GM12872 (cell line): ENCODE measurements around the gene RHO.

Experiments used
- CTCF ChIP-seq: IDR thresholded peaks from 3 replicates; pipeline ENCODE4 v1.5.1; 2011; ENCODE audit warnings: low read depth, mild to moderate bottlenecking, low read length, moderate library complexity; ENCODE audit not compliant: insufficient read depth

Gene RHO

DNA sequence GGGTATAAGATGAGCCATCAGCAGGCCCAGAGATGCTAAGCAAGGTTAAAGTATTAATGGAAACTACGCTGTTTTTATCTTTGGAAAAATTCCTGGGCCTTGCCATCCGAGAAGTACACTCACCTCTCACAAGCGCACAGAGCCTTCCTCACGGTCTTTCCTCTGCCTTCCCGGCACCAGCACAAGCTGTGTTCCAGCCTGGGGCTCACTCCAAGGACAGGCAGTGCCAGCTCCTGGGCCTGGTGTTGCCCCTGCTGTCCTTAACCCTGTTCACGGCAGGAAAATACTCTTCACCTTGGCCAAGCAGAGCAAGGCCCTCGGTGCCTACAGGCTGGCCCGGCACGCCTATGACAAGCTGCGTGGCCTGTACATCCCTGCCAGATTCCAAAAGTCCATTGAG, 14.3 kb upstream of the RHO start:
- TF ChIP-seq CTCF: no peak

DNA sequence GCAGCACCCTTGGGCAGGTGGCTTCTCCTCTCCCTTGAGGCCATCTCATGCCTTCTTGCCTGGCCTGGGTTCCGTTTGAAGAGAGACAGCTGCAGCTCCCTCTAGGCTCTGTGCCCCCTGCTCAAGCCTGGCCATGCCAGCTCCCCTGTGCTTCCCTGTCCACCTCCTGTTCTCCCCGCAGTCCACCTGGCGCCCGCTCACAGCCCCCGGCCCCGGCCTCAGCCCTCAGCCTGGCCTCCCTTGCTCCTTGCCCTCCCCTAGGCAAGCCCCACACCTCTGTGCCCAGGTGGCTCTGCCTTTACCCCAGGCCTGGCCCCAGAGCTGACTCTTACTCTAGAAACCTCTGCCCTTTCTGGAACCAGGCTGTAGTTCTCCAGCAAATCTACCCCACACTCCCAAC, 13.9 kb upstream of the RHO start:
- no peak for TF ChIP-seq CTCF

DNA sequence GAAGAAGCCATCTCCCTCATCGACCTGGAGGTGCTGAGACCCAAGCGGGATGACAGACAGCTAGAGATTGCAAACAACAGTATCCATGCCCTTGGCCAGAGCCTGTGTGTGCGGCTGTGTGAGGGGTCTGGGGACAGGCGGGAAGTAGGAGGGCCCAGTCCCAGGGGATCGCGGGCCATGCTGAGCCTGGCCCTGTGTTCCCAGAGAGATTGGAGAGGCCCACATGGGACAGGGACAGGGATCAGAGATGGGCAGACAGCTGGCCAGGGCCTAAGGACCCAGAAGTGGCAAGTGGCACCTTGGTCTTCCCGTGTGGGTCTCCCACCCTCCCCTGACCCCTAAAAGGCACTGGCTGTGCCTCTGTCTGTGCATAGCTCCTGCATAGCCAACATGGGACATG, 10.9 kb upstream of the RHO start:
- TF ChIP-seq CTCF: no peak

DNA sequence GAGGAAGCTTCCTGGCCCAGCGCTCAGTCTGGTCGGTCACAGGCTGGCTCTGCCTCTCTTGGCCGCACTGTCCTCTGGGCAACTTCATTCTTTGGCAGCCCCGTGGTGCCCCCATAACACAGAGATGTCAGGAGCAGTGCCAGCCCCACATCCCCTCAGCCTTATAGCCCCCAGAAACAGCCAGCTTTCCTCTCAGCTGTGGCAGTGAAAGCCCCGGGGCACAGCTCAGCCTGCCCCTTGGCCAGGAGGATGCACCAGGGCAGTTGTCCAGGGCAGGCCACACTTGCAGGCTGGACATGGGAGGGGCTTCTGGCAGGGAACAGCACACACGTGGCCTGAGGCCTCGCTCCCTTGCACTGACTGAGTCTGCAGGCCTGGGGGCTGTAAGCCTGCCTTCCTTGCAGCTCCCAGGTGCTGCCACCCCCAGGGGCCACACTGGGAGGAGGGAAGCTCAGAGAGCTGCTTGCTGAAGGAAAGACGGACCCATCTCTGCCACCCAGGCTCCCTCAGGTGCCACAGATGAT, 10.3 kb upstream of the RHO start:
- no peak for TF ChIP-seq CTCF

GRCh38 chr3:129518581-129518980, 9.9 kb upstream of the RHO start:
- TF ChIP-seq CTCF: no peak

GRCh38 chr3:129519449-129519848, 9.0 kb upstream of the RHO start:
- no peak for TF ChIP-seq CTCF

- TF ChIP-seq CTCF: no peak
Observed at GRCh38 chr3:129519896-129520715, 8.3 kb upstream of the RHO start.

DNA sequence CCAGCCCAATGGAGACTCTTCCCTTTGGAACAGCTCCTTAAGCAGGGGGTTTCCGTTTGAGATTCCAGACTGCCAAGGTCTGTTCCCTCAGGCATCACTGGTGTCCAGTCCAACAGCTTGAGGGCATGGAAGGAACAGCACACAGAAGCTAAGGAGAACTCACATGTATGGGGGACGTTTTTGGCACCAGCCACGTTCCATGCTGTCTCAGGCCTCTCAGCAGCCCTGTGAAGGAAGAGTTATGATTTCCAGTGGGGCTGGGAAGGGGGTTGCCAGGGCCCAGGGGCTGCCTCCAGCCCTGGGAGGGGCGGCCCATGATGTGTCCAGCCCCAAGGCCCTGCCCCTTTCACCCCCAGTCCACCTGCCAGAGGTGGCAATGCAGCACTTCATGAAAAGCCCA, 7.5 kb upstream of the RHO start:
- no peak for TF ChIP-seq CTCF
